Esophagus squamous epithelium (tissue), 5 donors: ENCODE measurements around the gene MAPK8IP1. TPM values are rescaled to one million over a fixed set of nuclear protein-coding genes. Genes with fewer than 3 reads are reported as not detected.

Experiments
- DNase-seq: peaks from one replicate; lab custom pipeline; 2025; lab: John Stamatoyannopoulos, UW
- H3K27ac ChIP-seq, 4 donors: fragments of 200-600 bp; sonication (generic); one replicate each; pipeline ENCODE4 v1.5.1; 2016 to 2019; ENCODE audit warnings: mild to moderate bottlenecking in 1 of 4
- H3K27me3 ChIP-seq, 4 donors: fragments of 200-600 bp; sonication (generic); 1 replicate in 3 of 4; 2 replicates in 1 of 4; pipeline versions ENCODE4 v1.5.1 to v1.6.0; 2017 to 2021; ENCODE audit warnings: antibody characterized with exemption in 1 of 4
- H3K36me3 ChIP-seq, 3 donors: fragments of 200-600 bp; sonication (generic); one replicate each; pipeline ENCODE4 v1.5.1; 2016 to 2019
- H3K4me1 ChIP-seq, 3 donors: fragments of 200-600 bp; sonication (generic); one replicate each; pipeline ENCODE4 v1.5.1; 2017 to 2019
- H3K4me3 ChIP-seq, 4 donors: fragments of 200-600 bp; sonication (generic); 1 replicate in 3 of 4; 2 replicates in 1 of 4; pipeline ENCODE4 v1.5.1; 2016 to 2019; ENCODE audit warnings: mild to moderate bottlenecking in 2 of 4, moderate library complexity in 1 of 4
- H3K9me3 ChIP-seq, 3 donors: fragments of 200-600 bp; sonication (generic); one replicate each; pipeline ENCODE4 v1.5.1; 2016 to 2019
- CTCF ChIP-seq, 6 experiments: fragments of 450-650 bp in 4 of 6; fragments of 200-600 bp in 2 of 6; sonication (generic) in 2 of 6; IDR thresholded peaks; one replicate each; pipeline ENCODE4 v1.5.1; 2016 to 2019; ENCODE audit warnings: antibody characterized with exemption in 6 of 6, mild to moderate bottlenecking in 4 of 6, moderate library complexity in 4 of 6
- POLR2A ChIP-seq, 4 donors: fragments of 450-650 bp; IDR thresholded peaks; one replicate each; pipeline ENCODE4 v1.6.1; 2017; ENCODE audit warnings: antibody characterized with exemption in 4 of 4, mild to moderate bottlenecking in 4 of 4, moderate library complexity in 3 of 4
- WGBS, 2 donors: methylation state at CpG; one replicate each; pipeline ENCODE4 v1.1.5; 2018; 5-methylcytosine and 5-hydroxymethylcytosine counted together
- intact Hi-C: fragments of 100-400 bp; cut with DNase I; formaldehyde crosslinking; loops from one replicate; pipeline ENCODE4 v1.15.0; 2022
- total RNA-seq, 4 donors: library from RNA; depleted of rRNA; stranded (reverse); fragments of >200 nt; gene quantifications; one replicate each; pipeline ENCODE4 v1.1.0, GENCODE V29; 2016
- donor health status: DM: yes; HTN: yes; CAD: no.

The MAPK8IP1 gene
- total RNA-seq, 4 donors from 2014 or later: 0.57 to 4.0 (median 1.3) TPM

GRCh38 chr11:45939836-45940235 lies 54.4 kb downstream of the MAPK8IP1 start:
- no peak for TF ChIP-seq POLR2A (IDR thresholded peaks at IDR 0.05)
- TF ChIP-seq CTCF (IDR thresholded peaks at IDR 0.05): no peak
- WGBS, 2 donors: 86 to 88% methylated on average over 2 of the region's 2 CpGs
- Histone ChIP-seq H3K27ac (no peak overlapping the region), H3K27me3 (no peaks in the 10 kb centered on the region), H3K9me3 (no peaks in the 10 kb centered on the region), H3K36me3 (peaks cover 6 to 93% (median 10%) of the 10 kb centered on the region in 3 donors), H3K4me3 (no peak overlapping the region), H3K4me1 (peaks cover 1 to 16% (median 4%) of the 10 kb centered on the region in 3 donors)
- intact Hi-C loops: no loop called here
- no peak for DNase-seq

GRCh38 chr11:45941285-45941684 lies 55.8 kb downstream of the MAPK8IP1 start:
- TF ChIP-seq CTCF (IDR thresholded peaks at IDR 0.05) (no peak), POLR2A (IDR thresholded peaks at IDR 0.05) (no peak)
- peaks cover 0 to 4% (median 0%) of the 10 kb centered on the region in 3 donors for H3K4me1 ChIP-seq
- no peak for DNase-seq
- no peak overlapping the region for H3K27ac ChIP-seq
- no peak overlapping the region for H3K4me3 ChIP-seq
- no peaks in the 10 kb centered on the region for H3K27me3 ChIP-seq
- intact Hi-C loops: no loop called here
- peaks cover 10 to 93% (median 14%) of the 10 kb centered on the region in 3 donors for H3K36me3 ChIP-seq
- no peaks in the 10 kb centered on the region for H3K9me3 ChIP-seq
- 80 to 91% methylated on average over 4 of the region's 4 CpGs for WGBS, 2 donors

- Histone ChIP-seq H3K4me1 (no peaks in the 10 kb centered on the region), H3K27me3 (no peaks in the 10 kb centered on the region), H3K36me3 (peaks cover 10 to 93% (median 19%) of the 10 kb centered on the region in 3 donors), H3K4me3 (no peak overlapping the region), H3K9me3 (no peaks in the 10 kb centered on the region), H3K27ac (no peak overlapping the region)
- DNase-seq: no peak
- intact Hi-C loops: no loop called here
- TF ChIP-seq POLR2A (IDR thresholded peaks at IDR 0.05): no peak
- no peak for TF ChIP-seq CTCF (IDR thresholded peaks at IDR 0.05)
- 90 to 95% methylated on average over 4 of the region's 4 CpGs for WGBS, 2 donors
Observed at GRCh38 chr11:45942381-45942780, 56.9 kb downstream of the MAPK8IP1 start.

GRCh38 chr11:45945397-45945999 lies 60.0 kb downstream of the MAPK8IP1 start:
- peaks cover 23 to 99% (median 26%) of the 10 kb centered on the region in 3 donors for H3K36me3 ChIP-seq
- H3K4me1 ChIP-seq: peaks cover 0 to 6% (median 0%) of the 10 kb centered on the region in 3 donors
- DNase-seq: no peak
- H3K27me3 ChIP-seq: no peaks in the 10 kb centered on the region
- H3K4me3 ChIP-seq: no peak overlapping the region
- no peak for TF ChIP-seq POLR2A (IDR thresholded peaks at IDR 0.05)
- no peak for TF ChIP-seq CTCF (IDR thresholded peaks at IDR 0.05)
- no peaks in the 10 kb centered on the region for H3K9me3 ChIP-seq
- intact Hi-C loops: no loop called here
- no peak overlapping the region for H3K27ac ChIP-seq
- WGBS, 2 donors: 82 to 88% methylated on average over 3 of the region's 3 CpGs

- no peak overlapping the region for H3K4me3 ChIP-seq
- no peak overlapping the region for H3K27ac ChIP-seq
- 75 to 100% methylated on average over 1 of the region's 1 CpG for WGBS, 2 donors
- intact Hi-C loops: no loop called here
- DNase-seq: no peak
- H3K9me3 ChIP-seq: no peaks in the 10 kb centered on the region
- H3K27me3 ChIP-seq: no peaks in the 10 kb centered on the region
- H3K4me1 ChIP-seq: peaks cover 0 to 6% (median 0%) of the 10 kb centered on the region in 3 donors
- H3K36me3 ChIP-seq: peaks cover 26 to 99% (median 27%) of the 10 kb centered on the region in 3 donors
- no peak for TF ChIP-seq CTCF (IDR thresholded peaks at IDR 0.05)
Observed at GRCh38 chr11:45947885-45948284, 62.4 kb downstream of the MAPK8IP1 start.
